Suppressor macrophage (primary cell): Measurements from ENCODE around the gene ANKRD18B.
"Not testable (repeated sequence)": the region's sequence is repeated elsewhere in the genome, so short reads cannot be mapped to it uniquely, and the experiment has no call there.

Experiments
- DNase-seq, 4 experiments: peaks; one replicate each; pipeline ENCODE4 v3.0.0-alpha.2; 2020 to 2022

The ANKRD18B gene

GRCh38 chr9:33614001-33614687 is 90.1 kb downstream of the ANKRD18B start:
- DNase-seq, result no peak

GRCh38 chr9:33618370-33618769 is 94.3 kb downstream of the ANKRD18B start:
- not testable (repeated sequence) for DNase-seq

GRCh38 chr9:33619666-33620404 is 95.8 kb downstream of the ANKRD18B start:
- DNase-seq, result peak in 3 of 4 experiments; percentile 9 to 58 (median 54)

GRCh38 chr9:33620738-33621439 is 96.8 kb downstream of the ANKRD18B start:
- no peak for DNase-seq
